Endodermal cell (in vitro differentiated cells): ENCODE measurements around the gene ADAMTS16. TPM values are rescaled to one million over a fixed set of nuclear protein-coding genes. Genes with fewer than 3 reads are reported as not detected.

ENCODE experiments used
- DNase-seq: peaks from one replicate; pipeline ENCODE4 v3.0.0-alpha.2; 2017
- H3K27ac ChIP-seq: 2 replicates; pipeline ENCODE4 v1.5.1; 2013; ENCODE audit warnings: mild to moderate bottlenecking, low read depth, low read length, moderate library complexity
- H3K27me3 ChIP-seq: 2 replicates; pipeline ENCODE4 v1.6.1; 2013; ENCODE audit warnings: mild to moderate bottlenecking, low read length, moderate library complexity; ENCODE audit not compliant: insufficient read depth, control insufficient read depth, poor library complexity, severe bottlenecking
- H3K36me3 ChIP-seq: 2 replicates; pipeline ENCODE4 v1.7.0; 2013; ENCODE audit warnings: mild to moderate bottlenecking, low read length, moderate library complexity; ENCODE audit not compliant: control insufficient read depth, insufficient read depth
- H3K4me1 ChIP-seq: one replicate; pipeline ENCODE4 v1.7.0; 2013; ENCODE audit warnings: low read length; ENCODE audit not compliant: control insufficient read depth, insufficient read depth
- H3K4me3 ChIP-seq: 2 replicates; pipeline ENCODE4 v1.5.1; 2013; ENCODE audit warnings: mild to moderate bottlenecking, low read length, moderate library complexity
- H3K9ac ChIP-seq: 2 replicates; pipeline ENCODE4 v1.6.1; 2013; ENCODE audit warnings: mild to moderate bottlenecking, low read length, moderate library complexity; ENCODE audit not compliant: poor library complexity, severe bottlenecking; ENCODE audit errors: extremely low read depth
- H3K9me3 ChIP-seq: 2 replicates; pipeline ENCODE4 v1.6.1; 2013; ENCODE audit warnings: mild to moderate bottlenecking, low read length, moderate library complexity; ENCODE audit not compliant: control insufficient read depth
- H3K27ac Mint-ChIP-seq: 2 replicates; pipeline ENCODE4 v1.8.0; 2020; ENCODE audit warnings: mixed read lengths
- H3K27me3 Mint-ChIP-seq: 2 replicates; pipeline ENCODE4 v1.8.0; 2021; ENCODE audit warnings: mild to moderate bottlenecking, mixed read lengths; ENCODE audit not compliant: insufficient read depth
- H3K36me3 Mint-ChIP-seq: 2 replicates; pipeline ENCODE4 v1.8.0; 2020; ENCODE audit warnings: low read depth, mixed read lengths
- H3K4me1 Mint-ChIP-seq: 2 replicates; pipeline ENCODE4 v1.8.0; 2020; ENCODE audit warnings: mixed read lengths
- H3K4me3 Mint-ChIP-seq: 2 replicates; pipeline ENCODE4 v1.8.0; 2020; ENCODE audit warnings: mild to moderate bottlenecking, moderate library complexity, mixed read lengths
- H3K9me3 Mint-ChIP-seq: 2 replicates; pipeline ENCODE4 v1.8.0; 2020; ENCODE audit warnings: mild to moderate bottlenecking, mixed read lengths
- CTCF ChIP-seq: fragments of 200-600 bp; sonication (generic); conservative IDR thresholded peaks from 2 replicates; pipeline ENCODE4 v1.5.0; 2021; ENCODE audit warnings: antibody characterized with exemption, mild to moderate bottlenecking
- WGBS, 2 experiments: methylation state at CpG; one replicate each; pipeline versions ENCODE4 v1.1.5 to v1.1.7; 2013; ENCODE audit warnings: missing lambda C conversion rate in 2 of 2, mixed read lengths in 1 of 2; ENCODE audit not compliant: insufficient coverage in 1 of 2, insufficient read length in 1 of 2; 5-methylcytosine and 5-hydroxymethylcytosine counted together
- total RNA-seq, 2 donors: library from RNA; stranded (reverse); fragmentation: NEBNext Ultra II Directional in 1 of 2; extraction: Animal tissue kit (Norgen Biotek cat#: 25700) in 1 of 2; gene quantifications; 2 replicates in 1 of 2; 3 replicates in 1 of 2; pipeline ENCODE4 v1.2.1, GENCODE V29; 2021

ADAMTS16 gene
- total RNA-seq, 2 donors from 2014 or later, result 0.77 to 7.4 TPM

- H3K4me1 ChIP-seq, result peaks cover 4% of the 10 kb centered on the region
- WGBS, 2 experiments, result 89 to 94% methylated on average over 9 to 10 of the region's 10 CpGs
- TF ChIP-seq CTCF, result no peak
- no peak overlapping the region for H3K4me3 ChIP-seq
- peaks cover 20% of the 10 kb centered on the region for H3K4me1 Mint-ChIP-seq
- H3K9me3 Mint-ChIP-seq, result peaks cover 11% of the 10 kb centered on the region
- peaks cover 7% of the 10 kb centered on the region for H3K9me3 ChIP-seq
- H3K27ac Mint-ChIP-seq, result no peak overlapping the region
- peaks cover 5% of the 10 kb centered on the region for H3K36me3 Mint-ChIP-seq
- H3K27ac ChIP-seq, result no peak overlapping the region
- H3K27me3 ChIP-seq, result no peaks in the 10 kb centered on the region
- H3K27me3 Mint-ChIP-seq, result peaks cover 2% of the 10 kb centered on the region
- H3K4me3 Mint-ChIP-seq, result no peak overlapping the region
- DNase-seq, result no peak
- H3K9ac ChIP-seq, result no peak overlapping the region
- no peaks in the 10 kb centered on the region for H3K36me3 ChIP-seq
Observed at GRCh38 chr5:5132234-5132633, 7.9 kb upstream of the ADAMTS16 start.

GRCh38 chr5:5132693-5133295 lies 7.3 kb upstream of the ADAMTS16 start:
- H3K36me3 Mint-ChIP-seq, result peaks cover 5% of the 10 kb centered on the region
- no peaks in the 10 kb centered on the region for H3K36me3 ChIP-seq
- H3K9me3 Mint-ChIP-seq, result peaks cover 11% of the 10 kb centered on the region
- 90 to 94% methylated on average over 13 to 15 of the region's 15 CpGs for WGBS, 2 experiments
- H3K27me3 Mint-ChIP-seq, result peaks cover 2% of the 10 kb centered on the region
- no peak overlapping the region for H3K27ac Mint-ChIP-seq
- peaks cover 7% of the 10 kb centered on the region for H3K9me3 ChIP-seq
- H3K27ac ChIP-seq, result no peak overlapping the region
- no peak overlapping the region for H3K4me3 ChIP-seq
- DNase-seq, result no peak
- no peak for TF ChIP-seq CTCF
- no peaks in the 10 kb centered on the region for H3K27me3 ChIP-seq
- no peak overlapping the region for H3K4me3 Mint-ChIP-seq
- peaks cover 20% of the 10 kb centered on the region for H3K4me1 Mint-ChIP-seq
- peaks cover 4% of the 10 kb centered on the region for H3K4me1 ChIP-seq
- H3K9ac ChIP-seq, result no peak overlapping the region

- TF ChIP-seq CTCF, result no peak
- Histone ChIP-seq H3K9ac (no peak overlapping the region), H3K36me3 (no peaks in the 10 kb centered on the region), H3K4me3 (no peak overlapping the region), H3K27ac (no peak overlapping the region), H3K27me3 (peaks cover 2% of the 10 kb centered on the region), H3K4me1 (peaks cover 4% of the 10 kb centered on the region), H3K9me3 (peaks cover 7% of the 10 kb centered on the region)
- DNase-seq, result no peak
- H3K27me3 Mint-ChIP-seq, result peaks cover 9% of the 10 kb centered on the region
- peaks cover 23% of the 10 kb centered on the region for H3K4me1 Mint-ChIP-seq
- H3K36me3 Mint-ChIP-seq, result peaks cover 8% of the 10 kb centered on the region
- H3K4me3 Mint-ChIP-seq, result no peak overlapping the region
- no peak overlapping the region for H3K27ac Mint-ChIP-seq
- WGBS, 2 experiments, result 97% methylated on average over 8 to 9 of the region's 9 CpGs
- peaks cover 18% of the 10 kb centered on the region for H3K9me3 Mint-ChIP-seq
Observed at GRCh38 chr5:5134107-5134506, 6.0 kb upstream of the ADAMTS16 start.
